Upper lobe of left lung (tissue), 6 donors: ENCODE measurements around the gene ABLIM3. TPM values are rescaled to one million over a fixed set of nuclear protein-coding genes. Genes with fewer than 3 reads are reported as not detected.

Experiments
- ATAC-seq, 2 donors: fragments of 200-7000 bp; cut with Tn5 transposase; one replicate each; pipeline ENCODE4 v1.9.1; 2022; ENCODE audit warnings: mild to moderate bottlenecking in 2 of 2, moderate library complexity in 2 of 2; ENCODE audit not compliant: low FRiP score in 2 of 2
- DNase-seq, 2 donors: peaks; one replicate each; pipeline ENCODE4 v3.0.0-alpha.2; 2019 to 2020
- H3K27ac ChIP-seq, 4 donors: fragments of 200-600 bp; sonication (generic); one replicate each; pipeline ENCODE4 v1.5.1; 2016 to 2019
- H3K27me3 ChIP-seq, 4 donors: fragments of 200-600 bp; sonication (generic); one replicate each; pipeline ENCODE4 v1.5.1; 2017 to 2019
- H3K36me3 ChIP-seq, 4 donors: fragments of 200-600 bp; sonication (generic); one replicate each; pipeline ENCODE4 v1.5.1; 2016 to 2019
- H3K4me1 ChIP-seq, 4 donors: fragments of 200-600 bp; sonication (generic); one replicate each; pipeline ENCODE4 v1.5.1; 2018 to 2019
- H3K4me3 ChIP-seq, 4 donors: fragments of 200-600 bp; sonication (generic); one replicate each; pipeline ENCODE4 v1.5.1; 2017 to 2019; ENCODE audit warnings: mild to moderate bottlenecking in 2 of 4, moderate library complexity in 1 of 4
- H3K9me3 ChIP-seq, 4 donors: fragments of 200-600 bp; sonication (generic); one replicate each; pipeline ENCODE4 v1.5.1; 2018 to 2019
- EP300 ChIP-seq, 4 donors: sonication (generic); formaldehyde crosslinking; IDR thresholded peaks; one replicate each; pipeline ENCODE4 v1.5.1; 2017; ENCODE audit warnings: antibody characterized with exemption in 4 of 4, control low read depth in 2 of 4
- POLR2A ChIP-seq, 4 donors: fragments of 450-650 bp; IDR thresholded peaks; one replicate each; pipeline ENCODE4 v1.5.1; 2016 to 2017; ENCODE audit warnings: antibody characterized with exemption in 4 of 4, mild to moderate bottlenecking in 2 of 4
- POLR2AphosphoS5 ChIP-seq, 2 donors: sonication (generic); formaldehyde crosslinking; IDR thresholded peaks; one replicate each; pipeline ENCODE4 v1.5.1; 2017; ENCODE audit warnings: antibody characterized with exemption in 2 of 2
- WGBS, 2 donors: methylation state at CpG; one replicate each; pipeline ENCODE4 v1.1.5; 2017 to 2018; 5-methylcytosine and 5-hydroxymethylcytosine counted together
- total RNA-seq, 6 donors: library from RNA; depleted of rRNA in 4 of 6; stranded (reverse); fragments of >200 nt in 4 of 6; gene quantifications; one replicate each; pipeline versions ENCODE4 v1.1.0 to v1.2.1, GENCODE V29; 2016 to 2021
- TF ChIP-seq, protein P1 (sequence below), 6 experiments: fragments of 450-650 bp in 4 of 6; fragments of 200-600 bp in 2 of 6; sonication (generic) in 2 of 6; IDR thresholded peaks; one replicate each; pipeline ENCODE4 v1.5.1; 2016 to 2019; ENCODE audit warnings: antibody characterized with exemption in 6 of 6
- donor health status: DM: no; HTN: no; CAD: no; lungs with moderate emphysema.
- donor health status: DM: no; HTN: yes; CAD: no; lungs with severe emphysema.

Gene ABLIM3
- total RNA-seq, result 10 to 100 TPM in 5 of 6 donors, 1 to 10 TPM in 1; 7.2 to 38.0 (median 21.0) TPM

DNA sequence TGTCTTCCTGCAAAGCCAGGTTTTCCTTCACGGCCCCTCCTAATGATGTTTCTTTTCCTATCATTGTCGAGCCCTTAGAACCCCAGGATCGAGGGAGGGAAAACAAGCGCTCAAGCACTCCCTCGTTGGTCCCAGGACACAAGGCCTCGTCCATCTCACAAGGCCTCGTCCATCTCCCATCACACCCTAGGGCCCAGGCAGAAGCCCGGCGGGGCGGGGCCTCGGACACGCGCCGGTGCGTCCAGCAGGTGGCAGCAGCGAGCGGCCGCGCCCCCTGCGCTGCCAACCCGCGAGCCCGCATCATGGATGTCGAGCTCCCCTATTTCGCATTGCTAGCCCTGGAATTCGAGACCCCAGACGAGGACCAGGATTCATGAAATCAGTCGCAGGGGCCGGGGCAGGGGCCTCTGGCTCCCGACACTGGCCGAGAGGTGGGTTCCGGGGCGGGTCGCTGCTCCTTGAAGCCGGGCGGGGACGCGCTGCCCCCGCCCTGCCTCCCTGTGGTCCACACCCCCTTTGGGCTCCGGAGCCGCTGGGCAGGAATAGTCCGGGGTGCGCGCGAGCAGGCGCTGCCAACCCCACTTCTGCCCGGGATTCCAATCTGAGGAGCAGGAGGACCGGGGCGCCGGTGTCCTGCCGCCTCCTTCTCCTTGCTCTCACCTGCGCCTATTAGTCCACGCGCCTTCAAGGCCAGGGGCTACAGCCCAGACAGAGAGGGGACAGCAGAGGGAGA, at the start of gene ABLIM3:
Gene ABLIM3, plus strand, starts transcription at position 270 of the 733 bp plus-strand sequence. CDS start 603 bp downstream, outside the sequence.
- H3K27ac ChIP-seq, result peak within 1 kb of the TSS; percentile 79 to 83 (median 82)
- H3K4me3 ChIP-seq, result peak within 1 kb of the TSS; percentile 52 to 80 (median 68)
- H3K36me3 ChIP-seq, result no peaks in the 10 kb centered on the region
- WGBS, 2 donors, result 6 to 16% methylated on average over 14 to 47 of the region's 54 CpGs
- DNase-seq (peak; percentile 79 to 96), ATAC-seq (peak; percentile 89 to 97)
- no peak for TF ChIP-seq POLR2A (IDR thresholded peaks at IDR 0.05)
- TF ChIP-seq EP300 (IDR thresholded peaks at IDR 0.05), result peak in 1 of 4 donors; percentile 4
- peak in 1 of 2 donors; percentile 4 for TF ChIP-seq POLR2AphosphoS5 (IDR thresholded peaks at IDR 0.05)
- TF ChIP-seq, protein P1, sequence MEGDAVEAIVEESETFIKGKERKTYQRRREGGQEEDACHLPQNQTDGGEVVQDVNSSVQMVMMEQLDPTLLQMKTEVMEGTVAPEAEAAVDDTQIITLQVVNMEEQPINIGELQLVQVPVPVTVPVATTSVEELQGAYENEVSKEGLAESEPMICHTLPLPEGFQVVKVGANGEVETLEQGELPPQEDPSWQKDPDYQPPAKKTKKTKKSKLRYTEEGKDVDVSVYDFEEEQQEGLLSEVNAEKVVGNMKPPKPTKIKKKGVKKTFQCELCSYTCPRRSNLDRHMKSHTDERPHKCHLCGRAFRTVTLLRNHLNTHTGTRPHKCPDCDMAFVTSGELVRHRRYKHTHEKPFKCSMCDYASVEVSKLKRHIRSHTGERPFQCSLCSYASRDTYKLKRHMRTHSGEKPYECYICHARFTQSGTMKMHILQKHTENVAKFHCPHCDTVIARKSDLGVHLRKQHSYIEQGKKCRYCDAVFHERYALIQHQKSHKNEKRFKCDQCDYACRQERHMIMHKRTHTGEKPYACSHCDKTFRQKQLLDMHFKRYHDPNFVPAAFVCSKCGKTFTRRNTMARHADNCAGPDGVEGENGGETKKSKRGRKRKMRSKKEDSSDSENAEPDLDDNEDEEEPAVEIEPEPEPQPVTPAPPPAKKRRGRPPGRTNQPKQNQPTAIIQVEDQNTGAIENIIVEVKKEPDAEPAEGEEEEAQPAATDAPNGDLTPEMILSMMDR (IDR thresholded peaks at IDR 0.05), result peak; percentile 87 to 95 (median 91)
- peaks cover 13 to 30% (median 26%) of the 10 kb centered on the region in 4 donors for H3K4me1 ChIP-seq
- no peaks in the 10 kb centered on the region for H3K9me3 ChIP-seq
- H3K27me3 ChIP-seq, result no peaks in the 10 kb centered on the region

DNA sequence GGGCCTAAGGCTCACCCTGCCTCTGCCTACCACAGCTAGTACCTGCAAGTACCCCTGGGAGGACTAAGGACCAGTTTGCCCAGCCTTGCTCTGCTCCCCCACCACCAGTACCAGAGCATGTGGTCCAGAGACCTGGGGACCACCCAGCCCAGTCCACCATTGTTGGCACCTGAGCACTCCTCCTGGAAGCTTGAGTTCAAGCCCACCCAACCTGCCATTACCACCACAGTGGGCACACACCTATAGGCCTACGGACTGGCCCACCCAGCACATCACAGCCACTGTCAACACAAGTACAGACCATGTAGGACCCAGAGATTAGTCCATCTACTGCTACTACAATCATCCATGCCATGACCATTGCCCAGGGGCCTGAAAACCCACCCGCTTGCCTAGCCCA, 47.7 kb upstream of the ABLIM3 start:
- no peak overlapping the region for H3K4me3 ChIP-seq
- no peaks in the 10 kb centered on the region for H3K27me3 ChIP-seq
- no peak overlapping the region for H3K27ac ChIP-seq
- 90% methylated on average over 1 of the region's 2 CpGs; no CpG with 5 or more reads in 1 of the 2 donors for WGBS, 2 donors
- no peaks in the 10 kb centered on the region for H3K36me3 ChIP-seq
- TF ChIP-seq, protein P1 (IDR thresholded peaks at IDR 0.05), result no peak
- TF ChIP-seq POLR2AphosphoS5 (IDR thresholded peaks at IDR 0.05) (no peak), POLR2A (IDR thresholded peaks at IDR 0.05) (no peak), EP300 (IDR thresholded peaks at IDR 0.05) (no peak)
- H3K9me3 ChIP-seq, result peaks cover 2 to 9% (median 4%) of the 10 kb centered on the region in 4 donors
- peak in 1 of 2 donors; percentile 53 for ATAC-seq
- DNase-seq, result no peak
- no peaks in the 10 kb centered on the region for H3K4me1 ChIP-seq

DNA sequence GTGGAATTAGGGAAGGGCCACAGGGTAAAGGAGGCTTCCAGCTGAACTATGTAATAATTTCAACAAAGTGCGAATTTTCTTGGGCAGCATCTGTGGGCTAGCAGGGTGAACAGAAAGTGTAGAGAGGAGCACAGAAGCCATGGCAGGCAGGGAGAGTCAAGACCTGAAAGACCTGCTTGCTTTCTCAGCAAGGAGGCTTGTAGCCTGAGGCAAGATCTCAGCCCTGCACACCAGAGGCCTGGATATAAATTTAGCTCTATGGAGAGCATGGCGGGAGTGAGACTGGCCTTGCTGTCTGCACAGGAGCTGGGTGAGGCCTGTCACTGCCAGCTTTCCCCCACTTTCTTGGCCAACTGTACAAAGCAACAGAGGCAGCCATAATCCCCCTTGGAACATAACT, 46.3 kb upstream of the ABLIM3 start:
- no peaks in the 10 kb centered on the region for H3K27me3 ChIP-seq
- no peak overlapping the region for H3K27ac ChIP-seq
- 92 to 100% methylated on average over 1 to 2 of the region's 2 CpGs for WGBS, 2 donors
- H3K4me1 ChIP-seq, result no peaks in the 10 kb centered on the region
- no peaks in the 10 kb centered on the region for H3K36me3 ChIP-seq
- H3K4me3 ChIP-seq, result no peak overlapping the region
- no peak for ATAC-seq
- DNase-seq, result no peak
- H3K9me3 ChIP-seq, result peaks cover 5 to 13% (median 9%) of the 10 kb centered on the region in 4 donors
- TF ChIP-seq POLR2A (IDR thresholded peaks at IDR 0.05), result no peak
- TF ChIP-seq EP300 (IDR thresholded peaks at IDR 0.05), result no peak
- TF ChIP-seq, protein P1 (IDR thresholded peaks at IDR 0.05), result no peak
- no peak for TF ChIP-seq POLR2AphosphoS5 (IDR thresholded peaks at IDR 0.05)

DNA sequence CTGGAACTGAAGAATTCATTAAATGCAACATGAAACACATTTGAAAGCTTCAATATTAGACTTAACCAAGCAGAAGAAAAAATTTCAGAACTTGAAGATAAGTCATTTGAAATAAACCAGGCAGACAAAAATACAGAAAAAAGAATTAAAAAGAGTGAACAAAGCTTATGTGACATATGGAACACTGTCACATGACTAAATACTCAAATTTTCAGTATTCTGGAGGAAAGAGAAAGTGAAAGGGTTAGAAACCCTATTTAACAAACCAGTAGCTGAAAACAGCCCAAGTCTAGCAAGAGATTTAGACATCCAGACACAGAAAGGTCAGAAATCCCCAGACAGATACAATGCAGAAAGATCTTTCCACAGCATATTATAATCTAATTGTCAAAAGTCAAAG, 41.4 kb upstream of the ABLIM3 start:
- ATAC-seq (no peak), DNase-seq (no peak)
- TF ChIP-seq POLR2AphosphoS5 (IDR thresholded peaks at IDR 0.05), result no peak
- no peaks in the 10 kb centered on the region for H3K4me1 ChIP-seq
- H3K36me3 ChIP-seq, result no peaks in the 10 kb centered on the region
- peaks cover 11 to 19% (median 15%) of the 10 kb centered on the region in 4 donors for H3K9me3 ChIP-seq
- no peak overlapping the region for H3K4me3 ChIP-seq
- no peaks in the 10 kb centered on the region for H3K27me3 ChIP-seq
- no peak overlapping the region for H3K27ac ChIP-seq

DNA sequence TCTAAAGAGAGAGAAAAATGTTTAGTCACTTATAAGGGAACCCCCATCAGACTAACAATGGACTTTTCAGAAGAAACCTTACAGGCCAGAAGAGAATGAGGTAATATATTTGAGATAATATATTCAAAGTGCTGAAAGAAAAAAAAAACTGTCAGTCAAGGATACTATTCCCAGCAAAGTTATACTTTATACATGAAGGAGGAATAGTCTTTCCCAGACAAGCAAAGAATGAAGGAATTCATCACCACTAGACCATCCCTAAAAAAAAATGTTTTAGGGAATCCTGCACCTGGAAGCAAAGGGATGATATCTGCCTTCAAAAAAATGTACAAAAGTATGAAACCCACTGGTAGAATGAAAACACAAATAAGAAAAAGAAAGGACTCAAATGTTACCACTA, 41.0 kb upstream of the ABLIM3 start:
- ATAC-seq (no peak), DNase-seq (no peak)
- Histone ChIP-seq H3K9me3 (peaks cover 11 to 19% (median 15%) of the 10 kb centered on the region in 4 donors), H3K27ac (no peak overlapping the region), H3K4me3 (no peak overlapping the region), H3K4me1 (no peaks in the 10 kb centered on the region), H3K27me3 (no peaks in the 10 kb centered on the region), H3K36me3 (no peaks in the 10 kb centered on the region)
- no peak for TF ChIP-seq POLR2A (IDR thresholded peaks at IDR 0.05)
- TF ChIP-seq EP300 (IDR thresholded peaks at IDR 0.05), result no peak
- no peak for TF ChIP-seq POLR2AphosphoS5 (IDR thresholded peaks at IDR 0.05)
- TF ChIP-seq, protein P1 (IDR thresholded peaks at IDR 0.05), result no peak
